Stimulated activated CD8-positive, alpha-beta memory T cell treated with anti-CD3 and anti-CD28 coated beads, Interleukin-7, amount 100 ng/mL, for 48 hours (primary cell): Measurements from ENCODE around the gene TRMT11.
"Not testable (repeated sequence)": the region's sequence is repeated elsewhere in the genome, so short reads cannot be mapped to it uniquely, and the experiment has no call there.

Source experiments
- DNase-seq, 2 donors: peaks; one replicate each; pipeline ENCODE4 v3.0.0-alpha.2; 2020; ENCODE audit warnings: low read depth in 1 of 2; ENCODE audit errors: extremely low read depth in 1 of 2

The TRMT11 gene

GRCh38 chr6:125986301-125987025 lies at the start of gene TRMT11:
TSS of gene TRMT11 (plus strand) at chr6:125986540. CDS start at chr6:125986551, 11 bp downstream.
- DNase-seq = peak; percentile 73 to 81

DNA sequence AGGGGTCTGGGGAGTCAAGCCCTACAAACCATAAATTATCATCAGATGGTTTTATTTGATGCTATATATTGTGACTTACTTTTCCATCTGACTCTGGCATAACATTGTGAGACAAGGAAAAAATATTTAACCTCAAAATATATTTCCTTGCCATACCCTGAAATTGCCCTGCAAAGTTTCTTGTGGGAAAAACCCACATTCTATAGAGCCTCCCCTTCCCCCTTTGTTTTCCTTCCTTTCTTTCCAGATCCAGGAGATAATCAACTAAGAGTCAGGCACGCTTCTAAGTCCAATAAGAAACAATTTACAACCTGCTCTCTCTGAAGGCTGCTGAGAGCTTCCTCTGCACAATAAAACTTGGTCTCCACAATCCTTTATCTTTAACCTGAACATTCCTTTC lies 47.3 kb upstream of the TRMT11 start:
- no peak for DNase-seq

- DNase-seq = no peak
These were observed 46.5 kb upstream of the TRMT11 start for GRCh38 chr6:125939791-125940190.

- no peak for DNase-seq
These were observed 45.9 kb upstream of the TRMT11 start for GRCh38 chr6:125940247-125941041.

- no peak for DNase-seq
These were observed 43.4 kb upstream of the TRMT11 start for GRCh38 chr6:125942672-125943527.

GRCh38 chr6:125943528-125944433 lies 42.6 kb upstream of the TRMT11 start:
- no peak for DNase-seq

DNA sequence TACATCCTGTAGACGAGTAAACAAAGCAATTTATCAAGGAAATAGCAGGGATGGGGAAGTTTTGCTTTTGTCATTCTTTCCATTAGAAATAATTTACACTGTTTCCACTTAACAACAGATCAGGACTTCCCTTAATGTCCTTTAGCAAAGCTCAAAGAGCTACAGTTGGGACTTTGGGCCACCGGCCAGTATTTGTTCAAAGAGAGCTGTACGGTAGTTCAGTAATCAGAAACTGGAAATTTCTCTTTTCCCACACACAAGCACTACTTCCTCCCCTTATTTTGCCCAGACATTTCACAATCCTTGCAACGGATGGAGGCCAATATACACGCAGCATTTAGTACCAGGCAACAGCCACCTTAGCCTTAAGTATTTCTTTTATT lies 41.9 kb upstream of the TRMT11 start:
- no peak for DNase-seq

DNA sequence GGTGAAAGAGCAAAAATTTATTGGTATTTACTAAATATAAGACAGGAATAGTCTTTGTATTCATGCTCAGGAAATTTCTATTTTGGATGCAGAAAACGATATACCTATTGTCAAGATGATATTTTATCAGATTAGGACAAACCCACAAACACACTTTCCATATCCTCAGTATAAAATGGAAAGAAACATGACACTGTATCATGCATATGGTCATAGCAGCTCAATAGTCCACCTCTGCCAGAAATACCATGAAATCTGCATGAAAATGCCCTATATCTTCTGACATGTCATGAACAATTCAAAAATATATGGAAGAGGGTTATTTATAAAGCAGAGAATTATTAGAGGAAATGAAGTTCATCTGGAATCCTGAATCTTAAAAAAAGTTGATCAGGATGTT lies 41.4 kb upstream of the TRMT11 start:
- DNase-seq = no peak

DNA sequence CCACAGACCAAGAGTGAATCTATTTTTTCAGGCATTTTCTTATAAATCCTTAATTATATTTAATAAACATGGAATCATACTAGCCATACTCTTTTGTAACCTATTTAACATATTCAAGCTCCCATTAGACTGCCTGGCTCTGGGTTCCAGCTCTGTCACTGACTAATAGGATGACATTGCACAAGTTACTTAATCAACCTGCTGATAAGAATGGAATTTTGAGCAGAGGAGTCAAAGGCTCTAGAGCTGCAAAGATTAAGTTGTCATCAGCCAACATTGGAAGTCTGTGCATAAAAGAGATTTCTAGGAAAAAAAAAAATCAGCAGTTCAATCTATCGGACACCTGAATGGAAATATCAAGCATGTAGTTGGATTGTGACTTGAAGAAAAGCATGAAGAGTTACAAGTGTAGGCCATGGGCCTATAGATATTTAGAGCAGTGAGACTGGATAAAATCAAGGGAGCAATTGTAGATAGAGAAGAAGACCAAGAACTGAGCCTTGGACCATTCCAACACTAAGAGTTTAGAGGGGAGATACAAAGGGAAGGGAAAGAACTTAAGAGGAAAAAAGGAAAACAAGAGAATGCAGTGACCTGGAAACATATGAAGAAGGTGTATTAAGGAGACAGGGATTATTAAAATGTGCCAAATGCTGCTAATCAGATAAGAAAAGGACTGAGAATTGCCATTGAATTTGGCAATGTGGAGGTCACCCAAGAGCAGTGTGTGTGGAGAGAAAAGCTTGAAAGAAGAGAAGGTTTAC lies 40.8 kb upstream of the TRMT11 start:
- DNase-seq = no peak

DNA sequence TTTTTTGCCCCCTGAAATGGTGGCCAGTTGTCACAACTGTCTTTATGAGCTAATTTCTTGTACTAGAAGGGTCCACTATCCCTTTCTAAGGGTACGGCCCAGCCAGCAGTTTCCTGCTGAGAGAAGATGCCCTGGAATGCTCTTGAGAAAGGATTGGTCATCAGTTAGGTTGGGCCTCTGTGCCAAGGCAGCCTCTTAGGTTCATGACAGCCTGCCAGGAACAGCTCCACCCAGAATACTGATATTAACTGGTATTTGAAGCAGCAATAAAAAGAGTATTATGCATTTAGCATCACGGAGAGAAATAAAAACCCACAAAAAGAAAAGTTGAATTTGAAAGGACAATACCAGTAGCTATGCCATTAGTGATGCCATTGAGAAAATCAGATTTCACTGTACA lies 38.7 kb upstream of the TRMT11 start:
- DNase-seq = no peak

- DNase-seq = no peak
These were observed 37.9 kb upstream of the TRMT11 start for GRCh38 chr6:125948455-125948854.

DNA sequence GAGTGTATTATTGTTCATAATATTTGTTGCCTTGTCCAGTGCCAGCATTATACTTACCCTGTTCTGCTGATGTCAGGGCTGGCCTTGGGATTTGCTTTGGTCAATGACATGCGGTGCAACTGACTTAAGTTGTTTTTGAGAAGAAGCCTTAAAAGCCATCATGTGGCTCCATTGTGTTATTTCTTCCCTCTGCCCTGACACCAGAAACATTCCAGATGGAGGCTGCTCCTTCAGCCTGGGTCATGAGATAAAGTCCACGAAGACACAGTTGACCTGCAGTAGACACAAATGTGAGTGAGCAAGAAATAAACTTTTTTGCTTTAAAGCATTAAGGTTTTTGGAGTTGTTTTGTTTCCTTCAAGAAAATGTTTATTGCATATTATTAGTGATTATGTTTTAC lies 37.3 kb upstream of the TRMT11 start:
- DNase-seq = no peak

DNA sequence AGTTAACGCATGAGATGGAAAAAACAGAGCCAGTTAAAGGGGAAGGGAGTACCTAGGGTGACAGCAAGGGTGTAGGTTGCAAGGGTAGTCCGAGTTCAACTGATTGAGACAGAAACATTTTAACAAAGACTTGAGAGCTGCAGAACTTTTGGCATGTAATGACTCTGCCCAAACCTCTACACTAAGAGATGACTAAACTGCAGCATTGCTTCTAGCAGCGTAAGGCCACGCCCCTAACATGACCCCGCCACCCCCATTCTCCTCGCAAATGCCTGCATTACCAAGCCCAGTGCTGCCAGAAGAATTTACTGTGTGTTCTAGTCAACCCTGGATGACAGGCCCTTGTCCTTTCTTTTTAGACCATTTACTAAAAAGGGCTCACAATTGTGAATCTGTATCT lies 36.0 kb upstream of the TRMT11 start:
- DNase-seq = no peak

DNA sequence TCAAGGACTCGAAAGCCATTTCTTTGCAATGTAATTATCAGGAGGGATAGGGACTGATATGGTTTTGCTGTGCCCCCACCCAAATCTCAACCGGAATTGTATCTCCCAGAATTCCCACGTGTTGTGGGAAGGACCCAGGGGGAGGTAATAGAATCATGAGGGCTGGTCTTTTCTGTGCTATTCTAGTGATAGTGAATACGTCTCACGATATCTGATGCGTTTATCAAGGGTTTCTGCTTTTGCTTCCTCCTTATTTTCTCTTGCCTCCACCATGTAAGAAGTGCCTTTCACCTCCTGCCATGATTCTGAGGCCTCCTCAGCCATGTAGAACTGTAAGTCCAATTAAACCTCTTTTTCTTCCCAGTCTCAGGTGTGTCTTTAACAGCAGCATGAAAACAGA lies 35.6 kb upstream of the TRMT11 start:
- not testable (repeated sequence) for DNase-seq

DNA sequence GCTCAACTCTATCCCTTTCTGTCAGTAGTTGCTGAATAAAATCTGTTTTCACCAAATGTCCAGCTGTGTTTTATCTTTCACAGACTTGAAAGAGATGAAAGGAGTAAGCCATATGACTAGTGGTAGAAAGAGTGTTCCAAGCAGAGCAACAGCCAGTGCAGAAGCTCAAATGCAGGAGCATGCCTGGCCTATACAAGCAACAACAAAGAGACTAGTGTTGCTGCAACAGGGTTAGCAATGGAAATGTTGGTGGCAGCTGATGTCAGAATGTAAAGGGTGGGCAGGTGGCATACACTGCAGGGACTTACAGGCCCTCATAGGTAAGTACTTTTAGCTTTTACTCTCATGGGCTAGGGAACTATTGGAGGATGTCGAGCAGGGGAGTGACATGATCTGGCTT lies 35.0 kb upstream of the TRMT11 start:
- no peak for DNase-seq

GRCh38 chr6:125952764-125953501 lies 33.4 kb upstream of the TRMT11 start:
- DNase-seq = no peak

GRCh38 chr6:125953502-125953875 lies 32.9 kb upstream of the TRMT11 start:
- no peak for DNase-seq

- DNase-seq = no peak
These were observed 31.5 kb upstream of the TRMT11 start for GRCh38 chr6:125954735-125955339.

DNA sequence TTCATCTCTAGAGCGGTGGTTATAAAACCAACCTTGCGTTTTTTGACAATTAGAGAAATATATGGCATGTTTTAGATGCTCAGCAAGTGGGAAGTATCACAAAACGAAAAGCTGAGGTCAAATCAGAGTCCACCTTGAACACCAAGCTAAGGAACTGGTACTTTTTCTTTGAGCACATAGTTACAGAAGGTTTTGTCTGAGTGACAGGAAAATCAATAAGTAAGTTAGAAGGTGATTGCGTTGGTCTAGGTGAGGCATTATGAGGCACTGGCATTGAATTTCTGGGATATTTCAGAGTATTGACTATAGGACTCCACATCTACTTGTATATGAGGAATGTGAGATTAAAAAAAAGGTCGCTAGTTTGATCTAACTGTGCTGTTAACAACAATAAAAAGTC lies 30.4 kb upstream of the TRMT11 start:
- DNase-seq = no peak
